ENCODE results near the gene STIMATE. TPM values are rescaled to one million over a fixed set of nuclear protein-coding genes. Genes with fewer than 3 reads are reported as not detected.

STIMATE gene
- total RNA-seq (10 to 100 TPM; 14.0 to 24.4 TPM), polyA plus RNA-seq (10 to 100 TPM; 18.6 to 23.1 TPM)

DNA sequence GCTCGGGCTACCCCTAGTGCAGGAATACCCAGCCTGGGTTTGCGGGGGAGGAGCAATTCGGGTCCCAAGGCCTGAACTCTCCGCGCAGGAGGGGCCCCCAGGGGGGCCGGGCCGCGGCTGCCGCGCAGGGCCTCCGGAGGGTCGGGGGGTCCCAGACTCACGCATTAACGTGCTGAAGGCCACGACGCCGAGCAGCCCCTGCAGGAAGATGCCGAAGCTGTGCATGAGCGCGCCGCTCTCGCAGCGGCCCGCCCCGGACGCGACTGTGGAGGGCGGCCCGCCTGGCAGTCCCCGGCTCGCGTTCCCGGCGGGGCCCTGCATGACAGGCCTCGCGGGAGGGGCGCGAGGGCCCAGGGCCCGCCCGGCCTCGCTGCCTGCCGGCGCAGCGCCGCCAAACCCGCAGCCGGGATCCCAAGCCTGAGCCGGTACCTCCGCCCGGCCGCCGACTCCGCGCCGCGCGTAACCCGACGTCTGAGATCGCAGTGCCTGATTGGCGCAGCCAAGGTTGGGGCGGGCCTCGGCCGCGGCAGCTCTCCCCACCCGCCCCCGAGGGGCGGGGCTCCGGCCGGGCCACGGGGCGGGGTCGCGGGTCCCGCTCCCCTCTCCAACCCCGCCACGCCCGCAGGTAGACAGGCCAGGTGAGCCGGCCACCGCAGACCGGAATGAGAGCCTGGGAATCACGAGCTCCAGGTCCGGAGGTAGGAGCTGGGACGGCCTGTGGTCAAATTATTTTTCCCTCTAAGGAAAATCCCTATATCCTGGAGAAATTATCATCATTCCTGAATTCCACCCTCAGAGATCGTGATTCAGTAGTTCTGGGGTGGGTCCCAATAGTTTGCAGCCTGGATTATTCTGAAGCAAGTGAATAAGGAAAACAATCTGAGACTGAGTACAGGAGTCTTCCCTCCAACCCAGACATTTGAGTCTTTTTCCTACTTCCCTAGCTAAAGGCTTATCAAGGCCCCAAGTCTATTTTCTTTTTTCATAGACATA, at the start of gene STIMATE:
Gene STIMATE, minus strand, starts transcription at position 419 of the 993 bp plus-strand sequence. Its CDS starts 98 bp downstream, at position 321.
- H3K27ac ChIP-seq (ENCODE audit: low read depth in 1 of 2, low read length in 2 of 2) = peak within 1 kb of the TSS; percentile 0 to 34
- H3K9ac ChIP-seq (ENCODE audit: low read depth in 1 of 2, low read length in 2 of 2) = peak within 1 kb of the TSS; percentile 72 to 79
- under 1% methylated on average over 85 of the region's 85 CpGs for WGBS
- DNase-seq (ENCODE audit: low spot score) = peak; percentile 86
- peak within 1 kb of the TSS; percentile 67 to 93 (median 71) for H3K4me3 ChIP-seq (ENCODE audit: low read depth in 1 of 3, low read length in 3 of 3)
- no peaks in the 10 kb centered on the region for H3K9me3 ChIP-seq (ENCODE audit: control insufficient read depth in 4 of 4, low read length in 3 of 4)
- no peaks in the 10 kb centered on the region for H3K27me3 ChIP-seq (ENCODE audit: control insufficient read depth in 4 of 4, insufficient read depth in 4 of 4, low read length in 3 of 4)
- H3K4me1 ChIP-seq (ENCODE audit: control insufficient read depth in 4 of 4, insufficient read depth in 4 of 4, low read length in 3 of 4) = peaks cover 7 to 48% (median 42%) of the 10 kb centered on the region in 4 donors
- TF ChIP-seq RAD21 (IDR thresholded peaks at IDR 0.05) = peak in 1 of 2 donors; percentile 8
- no peak for TF ChIP-seq TAF1 (conservative IDR thresholded peaks at IDR 0.05)
- no peaks in the 10 kb centered on the region for H3K36me3 ChIP-seq (ENCODE audit: control insufficient read depth in 4 of 4, insufficient read depth in 3 of 4, low read depth in 1 of 4, low read length in 3 of 4)

DNA sequence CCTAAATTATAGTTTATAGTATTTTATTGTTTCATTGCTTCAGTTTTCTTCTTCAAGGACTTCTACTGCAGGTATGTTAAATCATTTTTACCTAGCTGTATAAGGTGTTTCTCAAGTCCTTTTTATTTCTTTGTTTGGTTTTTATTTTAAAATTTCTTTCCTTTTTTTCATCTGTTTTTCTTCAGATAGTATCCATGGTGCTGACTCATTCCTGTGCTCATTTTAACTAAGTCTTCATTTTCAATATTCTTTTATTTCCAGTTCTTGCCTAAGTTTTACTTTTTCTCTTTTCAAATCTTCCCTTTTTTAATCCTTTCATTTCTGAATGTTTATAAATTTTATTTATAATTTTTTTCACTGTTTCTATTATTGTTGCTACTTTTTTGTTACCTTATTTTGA, 42.3 kb upstream of the STIMATE start:
- Histone ChIP-seq H3K4me1 (ENCODE audit: control insufficient read depth in 4 of 4, insufficient read depth in 4 of 4, low read length in 3 of 4) (peaks cover 0 to 3% (median 2%) of the 10 kb centered on the region in 4 donors), H3K4me3 (ENCODE audit: low read depth in 1 of 3, low read length in 3 of 3) (no peak overlapping the region), H3K9me3 (ENCODE audit: control insufficient read depth in 4 of 4, low read length in 3 of 4) (no peaks in the 10 kb centered on the region), H3K27ac (ENCODE audit: low read depth in 1 of 2, low read length in 2 of 2) (no peak overlapping the region), H3K27me3 (ENCODE audit: control insufficient read depth in 4 of 4, insufficient read depth in 4 of 4, low read length in 3 of 4) (no peaks in the 10 kb centered on the region), H3K9ac (ENCODE audit: low read depth in 1 of 2, low read length in 2 of 2) (no peak overlapping the region), H3K36me3 (ENCODE audit: control insufficient read depth in 4 of 4, insufficient read depth in 3 of 4, low read depth in 1 of 4, low read length in 3 of 4) (peaks cover 0 to 7% (median 3%) of the 10 kb centered on the region in 4 donors)
- DNase-seq (ENCODE audit: low spot score) = no peak
- TF ChIP-seq, protein P1, sequence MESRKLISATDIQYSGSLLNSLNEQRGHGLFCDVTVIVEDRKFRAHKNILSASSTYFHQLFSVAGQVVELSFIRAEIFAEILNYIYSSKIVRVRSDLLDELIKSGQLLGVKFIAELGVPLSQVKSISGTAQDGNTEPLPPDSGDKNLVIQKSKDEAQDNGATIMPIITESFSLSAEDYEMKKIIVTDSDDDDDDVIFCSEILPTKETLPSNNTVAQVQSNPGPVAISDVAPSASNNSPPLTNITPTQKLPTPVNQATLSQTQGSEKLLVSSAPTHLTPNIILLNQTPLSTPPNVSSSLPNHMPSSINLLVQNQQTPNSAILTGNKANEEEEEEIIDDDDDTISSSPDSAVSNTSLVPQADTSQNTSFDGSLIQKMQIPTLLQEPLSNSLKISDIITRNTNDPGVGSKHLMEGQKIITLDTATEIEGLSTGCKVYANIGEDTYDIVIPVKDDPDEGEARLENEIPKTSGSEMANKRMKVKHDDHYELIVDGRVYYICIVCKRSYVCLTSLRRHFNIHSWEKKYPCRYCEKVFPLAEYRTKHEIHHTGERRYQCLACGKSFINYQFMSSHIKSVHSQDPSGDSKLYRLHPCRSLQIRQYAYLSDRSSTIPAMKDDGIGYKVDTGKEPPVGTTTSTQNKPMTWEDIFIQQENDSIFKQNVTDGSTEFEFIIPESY (IDR thresholded peaks at IDR 0.05) = no peak
- TF ChIP-seq FOXA1 (IDR thresholded peaks at IDR 0.05) = no peak
- TF ChIP-seq RAD21 (IDR thresholded peaks at IDR 0.05) = no peak
- no peak for TF ChIP-seq FOXA2 (IDR thresholded peaks at IDR 0.05)
- TF ChIP-seq EGR1 (IDR thresholded peaks at IDR 0.05; ENCODE audit: low read depth in 2 of 2) = no peak
- TF ChIP-seq HNF4A (conservative IDR thresholded peaks at IDR 0.05) = no peak

DNA sequence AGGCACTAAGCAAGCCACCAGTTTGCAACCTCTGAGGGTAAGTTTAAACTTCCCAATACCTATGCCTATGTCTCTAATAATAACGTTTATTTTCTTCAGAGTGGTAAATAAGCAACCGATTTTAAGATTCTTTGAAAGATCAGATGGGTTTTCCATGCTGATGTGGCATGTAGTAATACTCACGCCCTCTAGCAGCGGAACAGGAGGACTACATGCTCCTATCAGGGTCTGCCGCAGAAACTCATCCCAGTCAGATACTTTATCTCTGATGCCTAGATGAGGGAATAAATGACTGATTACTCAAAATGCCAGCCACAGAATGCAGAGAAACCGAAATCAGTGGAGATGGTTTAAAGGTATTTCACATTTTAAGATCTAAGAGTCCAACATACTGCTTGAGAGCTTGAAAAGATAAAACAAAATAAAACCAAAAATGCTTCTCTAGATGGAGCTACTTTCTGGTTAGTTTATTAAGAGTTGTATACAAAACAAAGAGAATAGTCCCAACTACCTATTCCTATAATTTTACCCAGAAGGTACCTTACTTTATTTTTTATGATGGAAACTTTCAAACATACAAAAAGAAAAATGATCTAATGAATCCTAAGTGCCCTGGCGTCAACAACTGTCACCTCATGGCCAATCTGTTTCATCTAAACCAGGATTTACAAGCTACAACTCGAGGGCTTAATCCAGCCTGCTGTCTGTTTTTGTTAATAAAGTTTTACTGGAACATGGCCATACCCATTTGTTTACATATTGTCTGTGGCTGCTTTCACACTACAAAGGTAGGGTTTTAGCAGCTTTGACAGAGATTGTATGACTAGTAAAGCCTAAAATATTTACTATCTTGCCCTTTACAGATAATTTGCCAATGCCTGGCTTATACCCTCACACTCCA, 37.5 kb upstream of the STIMATE start:
- 16% methylated on average over 8 of the region's 8 CpGs for WGBS
- H3K9me3 ChIP-seq (ENCODE audit: control insufficient read depth in 4 of 4, low read length in 3 of 4) = no peaks in the 10 kb centered on the region
- DNase-seq (ENCODE audit: low spot score) = no peak
- H3K4me3 ChIP-seq (ENCODE audit: low read depth in 1 of 3, low read length in 3 of 3) = no peak overlapping the region
- H3K27ac ChIP-seq (ENCODE audit: low read depth in 1 of 2, low read length in 2 of 2) = no peak overlapping the region
- H3K36me3 ChIP-seq (ENCODE audit: control insufficient read depth in 4 of 4, insufficient read depth in 3 of 4, low read depth in 1 of 4, low read length in 3 of 4) = peaks cover 0 to 2% (median 0%) of the 10 kb centered on the region in 4 donors
- no peaks in the 10 kb centered on the region for H3K27me3 ChIP-seq (ENCODE audit: control insufficient read depth in 4 of 4, insufficient read depth in 4 of 4, low read length in 3 of 4)
- no peak overlapping the region for H3K9ac ChIP-seq (ENCODE audit: low read depth in 1 of 2, low read length in 2 of 2)
- peaks cover 0 to 19% (median 8%) of the 10 kb centered on the region in 4 donors for H3K4me1 ChIP-seq (ENCODE audit: control insufficient read depth in 4 of 4, insufficient read depth in 4 of 4, low read length in 3 of 4)
- no peak for TF ChIP-seq HNF4G (IDR thresholded peaks at IDR 0.05)
- no peak for TF ChIP-seq EGR1 (IDR thresholded peaks at IDR 0.05; ENCODE audit: low read depth in 2 of 2)
- no peak for TF ChIP-seq YY1 (IDR thresholded peaks at IDR 0.05)
- no peak for TF ChIP-seq SP1 (IDR thresholded peaks at IDR 0.05)
- TF ChIP-seq RXRA (IDR thresholded peaks at IDR 0.05) = peak in 1 of 2 donors; percentile 36
- TF ChIP-seq, protein P2, sequence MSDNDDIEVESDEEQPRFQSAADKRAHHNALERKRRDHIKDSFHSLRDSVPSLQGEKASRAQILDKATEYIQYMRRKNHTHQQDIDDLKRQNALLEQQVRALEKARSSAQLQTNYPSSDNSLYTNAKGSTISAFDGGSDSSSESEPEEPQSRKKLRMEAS (IDR thresholded peaks at IDR 0.05) = no peak
- TF ChIP-seq, protein P3, sequence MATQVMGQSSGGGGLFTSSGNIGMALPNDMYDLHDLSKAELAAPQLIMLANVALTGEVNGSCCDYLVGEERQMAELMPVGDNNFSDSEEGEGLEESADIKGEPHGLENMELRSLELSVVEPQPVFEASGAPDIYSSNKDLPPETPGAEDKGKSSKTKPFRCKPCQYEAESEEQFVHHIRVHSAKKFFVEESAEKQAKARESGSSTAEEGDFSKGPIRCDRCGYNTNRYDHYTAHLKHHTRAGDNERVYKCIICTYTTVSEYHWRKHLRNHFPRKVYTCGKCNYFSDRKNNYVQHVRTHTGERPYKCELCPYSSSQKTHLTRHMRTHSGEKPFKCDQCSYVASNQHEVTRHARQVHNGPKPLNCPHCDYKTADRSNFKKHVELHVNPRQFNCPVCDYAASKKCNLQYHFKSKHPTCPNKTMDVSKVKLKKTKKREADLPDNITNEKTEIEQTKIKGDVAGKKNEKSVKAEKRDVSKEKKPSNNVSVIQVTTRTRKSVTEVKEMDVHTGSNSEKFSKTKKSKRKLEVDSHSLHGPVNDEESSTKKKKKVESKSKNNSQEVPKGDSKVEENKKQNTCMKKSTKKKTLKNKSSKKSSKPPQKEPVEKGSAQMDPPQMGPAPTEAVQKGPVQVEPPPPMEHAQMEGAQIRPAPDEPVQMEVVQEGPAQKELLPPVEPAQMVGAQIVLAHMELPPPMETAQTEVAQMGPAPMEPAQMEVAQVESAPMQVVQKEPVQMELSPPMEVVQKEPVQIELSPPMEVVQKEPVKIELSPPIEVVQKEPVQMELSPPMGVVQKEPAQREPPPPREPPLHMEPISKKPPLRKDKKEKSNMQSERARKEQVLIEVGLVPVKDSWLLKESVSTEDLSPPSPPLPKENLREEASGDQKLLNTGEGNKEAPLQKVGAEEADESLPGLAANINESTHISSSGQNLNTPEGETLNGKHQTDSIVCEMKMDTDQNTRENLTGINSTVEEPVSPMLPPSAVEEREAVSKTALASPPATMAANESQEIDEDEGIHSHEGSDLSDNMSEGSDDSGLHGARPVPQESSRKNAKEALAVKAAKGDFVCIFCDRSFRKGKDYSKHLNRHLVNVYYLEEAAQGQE (IDR thresholded peaks at IDR 0.05) = no peak
- TF ChIP-seq TAF1 (conservative IDR thresholded peaks at IDR 0.05) = no peak
- TF ChIP-seq RAD21 (IDR thresholded peaks at IDR 0.05) = peak; percentile 88 to 89
- peak in 1 of 2 donors; percentile 11 for TF ChIP-seq HNF4A (conservative IDR thresholded peaks at IDR 0.05)
- no peak for TF ChIP-seq FOXA2 (IDR thresholded peaks at IDR 0.05)
- TF ChIP-seq, protein P4, sequence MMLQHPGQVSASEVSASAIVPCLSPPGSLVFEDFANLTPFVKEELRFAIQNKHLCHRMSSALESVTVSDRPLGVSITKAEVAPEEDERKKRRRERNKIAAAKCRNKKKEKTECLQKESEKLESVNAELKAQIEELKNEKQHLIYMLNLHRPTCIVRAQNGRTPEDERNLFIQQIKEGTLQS (IDR thresholded peaks at IDR 0.05) = no peak
- TF ChIP-seq, protein P1 (IDR thresholded peaks at IDR 0.05) = no peak
- TF ChIP-seq NR2F2 (IDR thresholded peaks at IDR 0.05) = no peak
- TF ChIP-seq FOXA1 (IDR thresholded peaks at IDR 0.05) = no peak
